ENCODE data around the gene KRT40.

Gene KRT40

GRCh38 chr17:40953881-40954280, 30.2 kb downstream of the KRT40 start:
- no peak for DNase-seq (ENCODE audit: low read depth in 2 of 2, low spot score in 1 of 2)

- no peak for DNase-seq (ENCODE audit: low read depth in 2 of 2, low spot score in 1 of 2)
Observed at GRCh38 chr17:40952661-40953060, 31.5 kb downstream of the KRT40 start.

- DNase-seq (ENCODE audit: low read depth in 2 of 2, low spot score in 1 of 2): no peak
Observed at GRCh38 chr17:40952154-40952553, 32.0 kb downstream of the KRT40 start.

- no peak for DNase-seq (ENCODE audit: low read depth in 2 of 2, low spot score in 1 of 2)
Observed at GRCh38 chr17:40951011-40951622, 33.0 kb downstream of the KRT40 start.

GRCh38 chr17:40950176-40950575, 34.0 kb downstream of the KRT40 start:
- DNase-seq (ENCODE audit: low read depth in 2 of 2, low spot score in 1 of 2): no peak

- DNase-seq (ENCODE audit: low read depth in 2 of 2, low spot score in 1 of 2): no peak
Observed at GRCh38 chr17:40949418-40949817, 34.7 kb downstream of the KRT40 start.

- DNase-seq (ENCODE audit: low read depth in 2 of 2, low spot score in 1 of 2): no peak
Observed at GRCh38 chr17:40947929-40948328, 36.2 kb downstream of the KRT40 start.

GRCh38 chr17:40945414-40945813, 38.7 kb downstream of the KRT40 start:
- no peak for DNase-seq (ENCODE audit: low read depth in 2 of 2, low spot score in 1 of 2)

- DNase-seq (ENCODE audit: low read depth in 2 of 2, low spot score in 1 of 2): no peak
Observed at GRCh38 chr17:40944531-40944930, 39.6 kb downstream of the KRT40 start.

- no peak for DNase-seq (ENCODE audit: low read depth in 2 of 2, low spot score in 1 of 2)
Observed at GRCh38 chr17:40942553-40942952, 41.6 kb downstream of the KRT40 start.

- no peak for DNase-seq (ENCODE audit: low read depth in 2 of 2, low spot score in 1 of 2)
Observed at GRCh38 chr17:40940266-40940665, 43.9 kb downstream of the KRT40 start.

GRCh38 chr17:40938981-40939380, 45.1 kb downstream of the KRT40 start:
- DNase-seq (ENCODE audit: low read depth in 2 of 2, low spot score in 1 of 2): no peak

GRCh38 chr17:40937384-40937819, 46.7 kb downstream of the KRT40 start, which contains the start of gene KRT23:
Gene KRT23, minus strand, starts transcription at chr17:40937646. Its CDS starts 1,043 bp downstream, at chr17:40936603.
- DNase-seq (ENCODE audit: low read depth in 2 of 2, low spot score in 1 of 2): no peak

- no peak for DNase-seq (ENCODE audit: low read depth in 2 of 2, low spot score in 1 of 2)
Observed at GRCh38 chr17:40936976-40937375, 47.1 kb downstream of the KRT40 start.

- DNase-seq (ENCODE audit: low read depth in 2 of 2, low spot score in 1 of 2): no peak
Observed at GRCh38 chr17:40936437-40936971, 47.6 kb downstream of the KRT40 start.

- DNase-seq (ENCODE audit: low read depth in 2 of 2, low spot score in 1 of 2): no peak
Observed at GRCh38 chr17:40935624-40936023, 48.5 kb downstream of the KRT40 start.

- no peak for DNase-seq (ENCODE audit: low read depth in 2 of 2, low spot score in 1 of 2)
Observed at GRCh38 chr17:40932608-40933007, 51.5 kb downstream of the KRT40 start.

- DNase-seq (ENCODE audit: low read depth in 2 of 2, low spot score in 1 of 2): no peak
Observed at GRCh38 chr17:40931311-40931710, 52.8 kb downstream of the KRT40 start.
